SK-N-MC (cell line): ENCODE results near the gene BTBD16.

ENCODE experiments used
- EZH2 ChIP-seq: fragments of 200-600 bp; sonication (generic); IDR thresholded peaks from one replicate; pipeline ENCODE4 v1.6.1; 2017; ENCODE audit warnings: antibody characterized with exemption
- FOXP2 ChIP-seq: optimal IDR thresholded peaks from 2 replicates; pipeline ENCODE3; 2011; ENCODE audit warnings: mild to moderate bottlenecking, moderate library complexity; ENCODE audit not compliant: insufficient read depth; ENCODE audit errors: extremely low read length, control extremely low read depth
- POLR2AphosphoS5 ChIP-seq: IDR thresholded peaks from 2 replicates; pipeline ENCODE4 v1.6.1; 2012; ENCODE audit warnings: mild to moderate bottlenecking, low read depth, low read length, borderline replicate concordance

DNA sequence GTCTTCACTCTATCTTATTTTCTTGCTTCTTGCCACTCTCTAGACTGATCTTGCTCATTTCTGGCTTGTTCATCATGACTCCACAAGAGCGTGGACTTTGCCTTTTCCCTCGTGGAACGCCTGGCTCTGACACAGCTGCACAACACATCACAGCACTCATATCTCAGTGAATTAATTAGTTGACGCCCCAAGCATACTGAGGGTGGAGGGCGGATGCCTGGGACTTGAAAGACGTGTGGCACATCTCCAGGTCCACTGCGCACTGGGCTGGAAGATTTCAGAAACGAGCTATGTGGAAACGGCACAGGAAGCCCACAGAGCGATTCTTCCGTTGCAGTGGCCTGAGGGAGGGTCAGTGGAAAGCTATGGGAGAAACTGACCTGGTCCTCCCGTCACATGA, 79.8 kb downstream of the BTBD16 start:
- TF ChIP-seq EZH2 (no peak), POLR2AphosphoS5 (no peak), FOXP2 (no peak)
